ENCODE results near the gene ZNF710. TPM values are rescaled to one million over a fixed set of nuclear protein-coding genes. Genes with fewer than 3 reads are reported as not detected.

ZNF710 gene
- total RNA-seq, 2 donors from 2014 or later = 3.4 to 5.2 TPM

DNA sequence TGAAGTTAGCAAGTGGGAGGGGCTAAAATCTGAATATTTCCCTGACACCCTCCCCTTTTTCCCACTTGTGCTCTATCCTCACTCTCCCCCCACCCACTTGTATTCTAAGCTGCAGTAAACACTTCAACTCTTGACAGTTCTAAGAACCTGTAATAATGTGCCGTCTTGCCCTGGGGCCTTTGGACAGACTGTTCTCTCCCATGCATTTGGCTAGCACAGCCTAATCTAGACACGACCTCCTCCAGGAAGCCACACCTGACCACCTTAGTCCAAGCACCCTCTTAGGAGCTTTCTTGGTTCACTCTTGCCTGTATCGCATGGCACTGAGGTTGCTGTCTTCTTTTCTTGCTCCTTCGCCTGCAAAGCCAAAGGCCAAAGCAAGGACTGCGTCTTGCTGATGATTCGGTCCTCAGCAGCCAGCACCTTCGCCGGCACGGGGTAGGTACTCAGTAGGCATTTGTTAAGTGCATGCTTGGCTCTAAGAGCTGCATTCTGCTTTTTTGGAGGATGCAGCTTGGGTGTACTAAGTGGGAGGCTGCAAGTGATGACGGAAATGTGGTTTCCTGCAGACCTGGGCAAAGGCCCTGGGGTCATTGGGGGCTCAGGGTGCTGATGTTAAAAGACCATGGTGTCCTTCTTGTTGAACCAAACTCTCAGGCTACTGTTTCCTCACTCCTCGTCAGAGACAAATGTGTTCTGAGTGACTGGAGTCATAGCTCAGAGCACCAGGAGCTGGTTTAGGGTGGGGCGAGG is 2.0 kb upstream of the ZNF710 start:
- Histone ChIP-seq H3K27ac (peak overlapping the region in 1 of 2 donors; percentile 83), H3K4me3 (peak overlapping the region in 1 of 2 donors; percentile 82), H3K27me3 (no peaks in the 10 kb centered on the region), H3K4me1 (peaks cover 0 to 32% of the 10 kb centered on the region in 2 donors), H3K36me3 (no peaks in the 10 kb centered on the region), H3K9me3 (no peaks in the 10 kb centered on the region)
- DNase-seq (ENCODE audit: low spot score) = no peak
- TF ChIP-seq CTCF (IDR thresholded peaks at IDR 0.05) = no peak

DNA sequence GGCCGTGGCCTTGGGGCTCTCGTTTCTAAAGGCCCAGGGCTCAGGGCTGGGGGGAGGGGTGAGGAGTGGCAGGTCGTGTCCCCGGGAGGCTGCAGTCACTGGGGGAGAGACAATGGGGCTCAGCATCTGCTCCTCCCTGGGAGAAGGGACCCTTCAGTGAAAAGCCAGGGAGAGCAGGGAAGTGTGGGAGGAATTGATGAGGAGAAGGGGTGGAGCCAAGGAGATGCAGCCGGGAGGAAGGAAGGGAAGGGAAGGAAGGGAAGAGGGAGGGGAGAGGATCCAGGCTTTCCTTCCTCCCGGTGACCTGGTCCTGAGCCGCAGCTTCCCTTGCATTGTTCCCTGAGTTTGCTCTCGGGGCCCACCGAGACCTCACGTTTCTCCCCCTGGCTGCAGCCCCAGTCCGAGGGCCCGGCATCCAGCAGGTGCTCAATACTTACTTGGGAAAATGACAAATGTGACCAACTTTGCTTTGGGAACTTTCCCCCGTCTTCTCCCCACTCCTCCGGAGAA is 1.4 kb upstream of the ZNF710 start:
- DNase-seq (ENCODE audit: low spot score) = no peak
- Histone ChIP-seq H3K9me3 (no peaks in the 10 kb centered on the region), H3K4me3 (peak overlapping the region; percentile 82 to 92), H3K27me3 (no peaks in the 10 kb centered on the region), H3K27ac (peak overlapping the region; percentile 75 to 83), H3K36me3 (no peaks in the 10 kb centered on the region), H3K4me1 (peaks cover 0 to 38% of the 10 kb centered on the region in 2 donors)
- no peak for TF ChIP-seq CTCF (IDR thresholded peaks at IDR 0.05)

GRCh38 chr15:90000186-90001001 is 730 bp upstream of the ZNF710 start:
- H3K27ac ChIP-seq = peak overlapping the region; percentile 75 to 83
- H3K4me1 ChIP-seq = peaks cover 0 to 44% of the 10 kb centered on the region in 2 donors
- TF ChIP-seq CTCF (IDR thresholded peaks at IDR 0.05) = no peak
- no peaks in the 10 kb centered on the region for H3K27me3 ChIP-seq
- no peak for DNase-seq (ENCODE audit: low spot score)
- H3K9me3 ChIP-seq = no peaks in the 10 kb centered on the region
- no peaks in the 10 kb centered on the region for H3K36me3 ChIP-seq
- peak overlapping the region; percentile 82 to 92 for H3K4me3 ChIP-seq

DNA sequence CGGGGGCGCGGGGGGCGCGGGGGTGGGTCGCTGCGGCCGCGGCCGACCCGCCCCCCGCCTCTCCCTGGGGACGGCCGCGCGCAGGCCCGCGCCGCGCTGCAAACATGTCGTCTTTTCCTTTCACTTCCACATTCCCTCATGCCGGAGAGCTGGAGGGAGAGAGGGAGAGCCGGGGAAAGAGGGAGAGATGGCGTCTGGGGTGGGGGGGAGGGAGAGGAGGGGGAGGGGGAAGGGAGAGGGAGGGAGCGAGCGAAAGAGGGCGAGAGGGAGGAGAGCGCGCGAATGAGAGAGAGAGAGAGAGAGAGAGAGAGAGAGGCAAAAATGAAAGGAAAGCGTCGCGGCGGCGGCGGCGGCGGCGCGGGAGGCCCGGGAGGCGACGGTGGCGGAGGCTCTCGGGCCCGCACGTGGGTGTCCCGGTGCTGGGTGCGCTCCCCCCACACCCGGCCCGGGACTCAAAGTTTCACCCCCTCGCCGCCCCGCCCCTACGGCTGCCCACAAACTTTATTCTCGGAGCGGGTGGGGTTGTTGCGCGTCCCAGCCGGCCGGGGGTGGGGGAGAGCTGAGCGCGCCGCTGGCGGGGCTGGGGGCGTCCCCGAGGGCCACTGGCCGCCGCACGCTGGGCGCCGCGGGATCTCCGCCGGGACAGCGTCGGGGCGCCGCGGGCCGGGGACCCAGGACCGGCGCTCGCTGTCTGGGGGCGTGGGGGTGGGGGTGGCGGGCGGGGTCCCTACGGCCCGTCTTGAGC is 731 bp downstream of the ZNF710 start:
- Histone ChIP-seq H3K9me3 (no peaks in the 10 kb centered on the region), H3K36me3 (no peaks in the 10 kb centered on the region), H3K4me1 (peaks cover 0 to 53% of the 10 kb centered on the region in 2 donors), H3K27me3 (no peaks in the 10 kb centered on the region), H3K27ac (peak overlapping the region; percentile 81 to 88), H3K4me3 (peak overlapping the region; percentile 82 to 92)
- no peak for DNase-seq (ENCODE audit: low spot score)
- no peak for TF ChIP-seq CTCF (IDR thresholded peaks at IDR 0.05)

DNA sequence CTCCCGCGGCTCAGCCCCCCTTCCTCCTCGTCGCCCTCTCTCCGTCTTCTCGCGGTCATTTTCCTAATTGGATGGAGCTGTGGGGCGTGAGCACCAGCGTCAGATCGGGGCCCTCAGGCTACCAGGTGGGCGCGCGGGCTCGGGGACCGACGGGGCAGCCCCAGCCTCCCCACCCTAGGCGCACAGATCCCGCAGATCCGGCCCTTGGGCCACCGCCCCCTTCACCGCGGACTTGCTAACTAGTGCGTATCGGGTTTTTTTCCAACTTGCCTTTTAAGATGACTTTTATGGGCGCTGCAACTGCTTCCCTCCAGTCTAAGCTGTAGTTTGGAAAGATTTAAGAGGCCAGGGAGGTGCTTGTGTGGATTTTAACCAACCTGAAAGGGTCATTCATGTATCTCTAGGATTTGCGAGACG is 1.3 kb downstream of the ZNF710 start:
- Histone ChIP-seq H3K9me3 (no peaks in the 10 kb centered on the region), H3K27me3 (no peaks in the 10 kb centered on the region), H3K36me3 (no peaks in the 10 kb centered on the region), H3K4me1 (peaks cover 0 to 53% of the 10 kb centered on the region in 2 donors), H3K27ac (peak overlapping the region; percentile 81 to 88), H3K4me3 (peak overlapping the region; percentile 82 to 92)
- DNase-seq (ENCODE audit: low spot score) = no peak
- TF ChIP-seq CTCF (IDR thresholded peaks at IDR 0.05) = no peak
